A549 (cell line): Measurements from ENCODE around the gene FGF18. TPM values are rescaled to one million over a fixed set of nuclear protein-coding genes. Genes with fewer than 3 reads are reported as not detected.

Source experiments
- ATAC-seq, 2 experiments: fragments of 200-7000 bp in 1 of 2; fragments of >200 bp in 1 of 2; cut with Nextera tagmentation in 1 of 2; cut with Tn5 transposase in 1 of 2; 3 replicates each; pipeline versions ENCODE4 v1.8.0 to v1.9.1; 2018 to 2020; ENCODE audit warnings: mild to moderate bottlenecking in 1 of 2, moderate library complexity in 1 of 2
- CTCF ChIA-PET: fragments of 300-600 bp; sonication (Branson Sonifier 250); formaldehyde crosslinking; extraction: SDS; loops from one replicate; lab custom pipeline; 2021; ENCODE audit warnings: antibody characterized with exemption, inconsistent platforms; lab: Yijun Ruan, JAX
- POLR2A ChIA-PET: fragments of 350-600 bp; formaldehyde crosslinking; extraction: SDS; loops from one replicate; lab custom pipeline; 2021; ENCODE audit warnings: antibody characterized with exemption, inconsistent platforms; lab: Yijun Ruan, JAX
- DNase-seq, 2 experiments: peaks; one replicate each; pipeline versions ENCODE4 v3.0.0 to v3.0.0-alpha.2; 2011 to 2016; ENCODE audit warnings: low read depth in 1 of 2, low spot score in 1 of 2
- FAIRE-seq: peaks from 2 replicates; lab custom pipeline; 2011; peaks lifted over from hg19 to GRCh38; lab: Jason Lieb, UNC
- H3K27ac ChIP-seq, 2 experiments: fragments of >200 bp; sonication (Bioruptor Twin); formaldehyde crosslinking; 3 replicates each; pipeline ENCODE4 v1.5.1; 2016 to 2017
- H3K4me1 ChIP-seq: fragments of >200 bp; sonication (Bioruptor Twin); formaldehyde crosslinking; 3 replicates; pipeline ENCODE4 v1.6.1; 2016
- H3K4me2 ChIP-seq: fragments of >200 bp; sonication (Bioruptor Twin); formaldehyde crosslinking; 3 replicates; pipeline ENCODE4 v1.6.1; 2016
- H3K4me3 ChIP-seq: fragments of >200 bp; sonication (Bioruptor Twin); formaldehyde crosslinking; 3 replicates; pipeline ENCODE4 v1.5.1; 2016
- H3K9me3 ChIP-seq: fragments of >200 bp; sonication (Bioruptor Twin); formaldehyde crosslinking; 3 replicates; pipeline ENCODE4 v1.6.1; 2016
- CBX2 ChIP-seq: fragments of 200-600 bp; sonication (generic); IDR thresholded peaks from 2 replicates; pipeline ENCODE4 v1.6.1; 2016; ENCODE audit warnings: low read depth, mild to moderate bottlenecking, borderline replicate concordance
- CBX8 ChIP-seq: fragments of 200-600 bp; sonication (generic); IDR thresholded peaks from 2 replicates; pipeline ENCODE4 v1.6.1; 2016
- CEBPB ChIP-seq, 2 experiments: fragments of >200 bp in 1 of 2; sonication (Bioruptor Twin) in 1 of 2; formaldehyde crosslinking in 1 of 2; IDR thresholded peaks; 2 replicates each; pipeline ENCODE4 v1.6.1; 2012 to 2016
- ESRRA ChIP-seq: fragments of 150-350 bp; IDR thresholded peaks from 2 replicates; pipeline ENCODE4 v1.6.1; 2014; ENCODE audit warnings: mild to moderate bottlenecking, low read length, borderline replicate concordance
- GATA3 ChIP-seq: IDR thresholded peaks from 2 replicates; pipeline ENCODE4 v1.6.1; 2012; ENCODE audit warnings: borderline replicate concordance
- HDAC2 ChIP-seq: fragments of 200-600 bp; sonication (generic); IDR thresholded peaks from 2 replicates; pipeline ENCODE4 v1.6.1; 2016
- HOXB13 ChIP-seq: fragments of 250-450 bp; sonication (Bioruptor Pico); IDR thresholded peaks from 2 replicates; pipeline ENCODE4 v1.5.0; 2020; ENCODE audit warnings: low read depth, mild to moderate bottlenecking, moderate library complexity
- KDM1A ChIP-seq: fragments of 200-600 bp; sonication (generic); IDR thresholded peaks from 2 replicates; pipeline ENCODE4 v1.6.1; 2016; ENCODE audit warnings: low read depth, mild to moderate bottlenecking
- MAFK ChIP-seq: fragments of 450-650 bp; IDR thresholded peaks from 2 replicates; pipeline ENCODE4 v1.6.1; 2014; ENCODE audit not compliant: partially characterized antibody
- MYC ChIP-seq: IDR thresholded peaks from 2 replicates; pipeline ENCODE4 v1.6.1; 2012; ENCODE audit warnings: mild to moderate bottlenecking, inconsistent platforms, low read length, improper control_type of control experiment, borderline replicate concordance
- NPAS2 ChIP-seq: fragments of 250-450 bp; sonication (Bioruptor Pico); IDR thresholded peaks from 2 replicates; pipeline ENCODE4 v1.8.0; 2022; ENCODE audit warnings: mild to moderate bottlenecking, moderate library complexity, borderline replicate concordance
- NR3C1 ChIP-seq: fragments of >200 bp; sonication (Bioruptor Twin); formaldehyde crosslinking; IDR thresholded peaks from 3 replicates; pipeline ENCODE4 v1.6.1; 2017
- RFX5 ChIP-seq: fragments of 450-650 bp; IDR thresholded peaks from 2 replicates; pipeline ENCODE4 v1.7.1; 2014; ENCODE audit warnings: antibody characterized with exemption, mild to moderate bottlenecking, moderate library complexity
- SREBF2 ChIP-seq: fragments of 450-650 bp; IDR thresholded peaks from 2 replicates; pipeline ENCODE4 v1.6.1; 2014; ENCODE audit warnings: mild to moderate bottlenecking, moderate library complexity
- TFCP2L1 ChIP-seq: fragments of 250-450 bp; sonication (Bioruptor Pico); IDR thresholded peaks from 2 replicates; pipeline ENCODE4 v1.5.0; 2021; ENCODE audit warnings: mild to moderate bottlenecking
- ZC3H11A ChIP-seq: fragments of 450-650 bp; IDR thresholded peaks from 2 replicates; pipeline ENCODE4 v1.6.1; 2014; ENCODE audit warnings: antibody characterized with exemption, mild to moderate bottlenecking
- ZFP36 ChIP-seq: fragments of 450-650 bp; IDR thresholded peaks from 2 replicates; pipeline ENCODE4 v1.6.1; 2014; ENCODE audit warnings: borderline replicate concordance; ENCODE audit not compliant: partially characterized antibody
- WGBS: methylation state at CpG from one replicate; pipeline ENCODE4 v1.1.6; 2017; ENCODE audit errors: missing lambda C conversion rate; 5-methylcytosine and 5-hydroxymethylcytosine counted together
- polyA plus RNA-seq, 4 experiments: library from polyadenylated mRNA; depleted of rRNA in 3 of 4; stranded (reverse); fragments of >200 nt; fragmentation: RNase III in 1 of 4; extraction: RNeasy Plus Mini Kit Qiagen cat#74134 plus additional on column Dnase treatment in 1 of 4; gene quantifications; 2 replicates in 3 of 4; 3 replicates in 1 of 4; pipeline ENCODE4 v1.2.3, GENCODE V29; 2011 to 2017
- TF ChIP-seq, protein P1 (sequence below): IDR thresholded peaks from 2 replicates; pipeline ENCODE4 v1.6.1; 2012
- TF ChIP-seq, protein P2 (sequence below): fragments of >200 bp; sonication (Bioruptor Twin); formaldehyde crosslinking; IDR thresholded peaks from 3 replicates; pipeline ENCODE4 v1.6.1; 2016
- TF ChIP-seq, protein P3 (sequence below): fragments of 250-450 bp; sonication (Bioruptor Pico); IDR thresholded peaks from 2 replicates; pipeline ENCODE4 v1.5.0; 2021; ENCODE audit warnings: mild to moderate bottlenecking, moderate library complexity, borderline replicate concordance
- TF ChIP-seq, protein P4 (sequence below): fragments of 200-600 bp; sonication (generic); IDR thresholded peaks from 2 replicates; pipeline ENCODE4 v1.6.1; 2016; ENCODE audit warnings: antibody characterized with exemption, mild to moderate bottlenecking, moderate library complexity
- TF ChIP-seq, protein P5 (sequence below): IDR thresholded peaks from 2 replicates; pipeline ENCODE4 v1.6.1; 2012
- TF ChIP-seq, protein P6 (sequence below): fragments of 250-450 bp; sonication (Bioruptor Pico); IDR thresholded peaks from 2 replicates; pipeline ENCODE4 v1.5.0; 2020; ENCODE audit warnings: low read depth, mild to moderate bottlenecking, moderate library complexity

FGF18 gene
- polyA plus RNA-seq, 2 of the 4 experiments (the other 2 are of a cell fraction) = 0.09 to 0.16 TPM

DNA sequence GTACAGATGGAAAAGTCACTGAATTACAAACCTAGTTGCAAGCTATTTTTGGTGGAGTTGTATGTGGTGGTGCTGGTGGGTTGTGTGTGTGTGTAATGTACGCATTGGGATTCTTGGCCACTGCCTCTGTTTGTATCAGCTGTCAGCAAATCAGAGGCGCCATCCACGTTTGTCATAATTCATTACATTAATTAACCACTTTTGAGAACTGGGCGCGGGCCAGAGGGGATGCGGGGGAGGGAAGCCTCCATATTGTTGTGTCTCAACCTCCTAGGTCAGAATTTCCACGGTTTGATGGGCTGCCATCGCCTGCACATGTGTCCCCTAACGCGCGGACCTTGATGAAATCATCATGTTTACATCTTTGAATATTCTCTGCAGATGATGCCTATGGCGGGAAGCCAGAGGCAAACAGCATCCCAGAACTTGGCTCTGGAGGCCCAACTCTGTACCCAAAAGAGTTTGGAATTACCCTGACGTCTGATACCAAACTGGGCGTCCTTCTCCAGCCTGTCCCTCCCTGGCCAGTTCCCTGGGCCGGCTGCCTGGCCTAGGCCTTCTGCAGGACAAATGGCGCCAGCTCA, 54.9 kb downstream of the FGF18 start (continued):
- TF ChIP-seq, protein P1, sequence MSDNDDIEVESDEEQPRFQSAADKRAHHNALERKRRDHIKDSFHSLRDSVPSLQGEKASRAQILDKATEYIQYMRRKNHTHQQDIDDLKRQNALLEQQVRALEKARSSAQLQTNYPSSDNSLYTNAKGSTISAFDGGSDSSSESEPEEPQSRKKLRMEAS = no peak
- TF ChIP-seq RFX5 = no peak
- TF ChIP-seq NPAS2 = no peak

DNA sequence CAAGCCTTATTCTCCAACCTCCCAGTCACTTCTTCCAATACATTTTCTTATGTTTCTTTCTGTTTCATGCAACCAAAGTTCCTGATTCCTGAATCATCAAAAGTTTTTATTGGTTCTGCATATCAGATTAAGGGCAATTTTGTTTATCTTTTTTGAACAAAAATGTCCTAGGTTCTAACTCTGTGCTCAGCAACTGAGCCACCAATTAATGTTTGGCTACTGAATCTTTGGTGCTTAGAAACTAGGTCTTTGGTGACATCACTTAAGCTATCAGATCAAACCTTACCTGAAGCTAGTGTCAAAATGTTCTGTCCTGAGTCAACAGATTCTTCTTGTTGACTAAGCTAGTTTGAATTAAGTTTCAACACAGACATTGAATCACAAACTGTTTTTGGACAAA, 56.1 kb downstream of the FGF18 start:
- H3K9me3 ChIP-seq = no peaks in the 10 kb centered on the region
- ChIA-PET CTCF (interaction anchor here (1.6 kb wide), 1 partner anchor 9 kb away, joined by 3 read pairs; no protein-coding TSS in a partner anchor), POLR2A (no interaction called here)
- H3K27ac ChIP-seq = no peak overlapping the region
- ATAC-seq (no peak), DNase-seq (no peak), FAIRE-seq (no peak)
- TF ChIP-seq KDM1A = no peak
- TF ChIP-seq, protein P2, sequence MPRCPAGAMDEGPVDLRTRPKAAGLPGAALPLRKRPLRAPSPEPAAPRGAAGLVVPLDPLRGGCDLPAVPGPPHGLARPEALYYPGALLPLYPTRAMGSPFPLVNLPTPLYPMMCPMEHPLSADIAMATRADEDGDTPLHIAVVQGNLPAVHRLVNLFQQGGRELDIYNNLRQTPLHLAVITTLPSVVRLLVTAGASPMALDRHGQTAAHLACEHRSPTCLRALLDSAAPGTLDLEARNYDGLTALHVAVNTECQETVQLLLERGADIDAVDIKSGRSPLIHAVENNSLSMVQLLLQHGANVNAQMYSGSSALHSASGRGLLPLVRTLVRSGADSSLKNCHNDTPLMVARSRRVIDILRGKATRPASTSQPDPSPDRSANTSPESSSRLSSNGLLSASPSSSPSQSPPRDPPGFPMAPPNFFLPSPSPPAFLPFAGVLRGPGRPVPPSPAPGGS = no peak
- no peak for TF ChIP-seq ZC3H11A
- no peak for TF ChIP-seq HOXB13
- TF ChIP-seq CBX8 = no peak
- TF ChIP-seq MAFK = no peak
- TF ChIP-seq CEBPB (IDR thresholded peaks at IDR 0.05) = no peak
- no peak for TF ChIP-seq NR3C1
- TF ChIP-seq CBX2 = no peak
- TF ChIP-seq, protein P1 = no peak
- TF ChIP-seq NPAS2 = no peak
- TF ChIP-seq RFX5 = no peak
- TF ChIP-seq, protein P3, sequence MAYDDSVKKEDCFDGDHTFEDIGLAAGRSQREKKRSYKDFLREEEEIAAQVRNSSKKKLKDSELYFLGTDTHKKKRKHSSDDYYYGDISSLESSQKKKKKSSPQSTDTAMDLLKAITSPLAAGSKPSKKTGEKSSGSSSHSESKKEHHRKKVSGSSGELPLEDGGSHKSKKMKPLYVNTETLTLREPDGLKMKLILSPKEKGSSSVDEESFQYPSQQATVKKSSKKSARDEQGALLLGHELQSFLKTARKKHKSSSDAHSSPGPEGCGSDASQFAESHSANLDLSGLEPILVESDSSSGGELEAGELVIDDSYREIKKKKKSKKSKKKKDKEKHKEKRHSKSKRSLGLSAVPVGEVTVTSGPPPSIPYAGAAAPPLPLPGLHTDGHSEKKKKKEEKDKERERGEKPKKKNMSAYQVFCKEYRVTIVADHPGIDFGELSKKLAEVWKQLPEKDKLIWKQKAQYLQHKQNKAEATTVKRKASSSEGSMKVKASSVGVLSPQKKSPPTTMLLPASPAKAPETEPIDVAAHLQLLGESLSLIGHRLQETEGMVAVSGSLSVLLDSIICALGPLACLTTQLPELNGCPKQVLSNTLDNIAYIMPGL (CRISPR knock-in tag) = no peak
- TF ChIP-seq SREBF2 = no peak
- TF ChIP-seq MYC = no peak
- H3K4me1 ChIP-seq = no peaks in the 10 kb centered on the region
- H3K4me3 ChIP-seq = no peak overlapping the region
- H3K4me2 ChIP-seq = no peak overlapping the region

DNA sequence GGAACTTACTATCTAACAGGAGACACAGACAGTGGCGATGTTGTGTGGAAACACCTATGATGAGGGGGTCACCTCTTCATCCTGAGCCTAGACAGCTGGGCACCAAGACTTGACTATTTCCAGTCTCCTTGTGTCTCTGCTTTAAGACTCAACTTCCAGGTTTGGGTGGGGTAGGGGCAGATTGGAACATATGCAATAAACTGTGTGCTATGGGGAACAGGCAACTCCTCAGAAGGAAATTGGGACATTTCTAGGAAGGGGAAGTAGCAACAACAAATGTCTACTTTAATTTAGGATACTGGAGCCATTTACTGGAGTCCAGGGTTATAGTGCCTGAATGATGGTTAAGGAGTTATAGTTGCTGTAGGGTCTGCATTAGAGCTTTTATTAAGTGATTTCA, 57.3 kb downstream of the FGF18 start:
- ATAC-seq (no peak), FAIRE-seq (no peak), DNase-seq (no peak)
- H3K9me3 ChIP-seq = no peaks in the 10 kb centered on the region
- WGBS = 63% methylated on average over 1 of the region's 1 CpG
- CTCF ChIA-PET = interaction anchor here (1.0 to 1.7 kb wide), 3 partner anchors 8 to 58 kb away, joined by 3 to 5 read pairs (median 3); no protein-coding TSS in a partner anchor
- peaks cover 3% of the 10 kb centered on the region; the same call in 1 of the 3 replicates for H3K4me1 ChIP-seq
- H3K27ac ChIP-seq = no peak overlapping the region
- POLR2A ChIA-PET = no interaction called here
- no peak overlapping the region for H3K4me3 ChIP-seq
- H3K4me2 ChIP-seq = no peak overlapping the region
- TF ChIP-seq KDM1A (no peak), HDAC2 (no peak), ESRRA (no peak), ZFP36 (no peak), GATA3 (no peak), TFCP2L1 (no peak)
- TF ChIP-seq, protein P3 (CRISPR knock-in tag) = no peak
- TF ChIP-seq, protein P4, sequence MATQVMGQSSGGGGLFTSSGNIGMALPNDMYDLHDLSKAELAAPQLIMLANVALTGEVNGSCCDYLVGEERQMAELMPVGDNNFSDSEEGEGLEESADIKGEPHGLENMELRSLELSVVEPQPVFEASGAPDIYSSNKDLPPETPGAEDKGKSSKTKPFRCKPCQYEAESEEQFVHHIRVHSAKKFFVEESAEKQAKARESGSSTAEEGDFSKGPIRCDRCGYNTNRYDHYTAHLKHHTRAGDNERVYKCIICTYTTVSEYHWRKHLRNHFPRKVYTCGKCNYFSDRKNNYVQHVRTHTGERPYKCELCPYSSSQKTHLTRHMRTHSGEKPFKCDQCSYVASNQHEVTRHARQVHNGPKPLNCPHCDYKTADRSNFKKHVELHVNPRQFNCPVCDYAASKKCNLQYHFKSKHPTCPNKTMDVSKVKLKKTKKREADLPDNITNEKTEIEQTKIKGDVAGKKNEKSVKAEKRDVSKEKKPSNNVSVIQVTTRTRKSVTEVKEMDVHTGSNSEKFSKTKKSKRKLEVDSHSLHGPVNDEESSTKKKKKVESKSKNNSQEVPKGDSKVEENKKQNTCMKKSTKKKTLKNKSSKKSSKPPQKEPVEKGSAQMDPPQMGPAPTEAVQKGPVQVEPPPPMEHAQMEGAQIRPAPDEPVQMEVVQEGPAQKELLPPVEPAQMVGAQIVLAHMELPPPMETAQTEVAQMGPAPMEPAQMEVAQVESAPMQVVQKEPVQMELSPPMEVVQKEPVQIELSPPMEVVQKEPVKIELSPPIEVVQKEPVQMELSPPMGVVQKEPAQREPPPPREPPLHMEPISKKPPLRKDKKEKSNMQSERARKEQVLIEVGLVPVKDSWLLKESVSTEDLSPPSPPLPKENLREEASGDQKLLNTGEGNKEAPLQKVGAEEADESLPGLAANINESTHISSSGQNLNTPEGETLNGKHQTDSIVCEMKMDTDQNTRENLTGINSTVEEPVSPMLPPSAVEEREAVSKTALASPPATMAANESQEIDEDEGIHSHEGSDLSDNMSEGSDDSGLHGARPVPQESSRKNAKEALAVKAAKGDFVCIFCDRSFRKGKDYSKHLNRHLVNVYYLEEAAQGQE = no peak
- TF ChIP-seq, protein P5, sequence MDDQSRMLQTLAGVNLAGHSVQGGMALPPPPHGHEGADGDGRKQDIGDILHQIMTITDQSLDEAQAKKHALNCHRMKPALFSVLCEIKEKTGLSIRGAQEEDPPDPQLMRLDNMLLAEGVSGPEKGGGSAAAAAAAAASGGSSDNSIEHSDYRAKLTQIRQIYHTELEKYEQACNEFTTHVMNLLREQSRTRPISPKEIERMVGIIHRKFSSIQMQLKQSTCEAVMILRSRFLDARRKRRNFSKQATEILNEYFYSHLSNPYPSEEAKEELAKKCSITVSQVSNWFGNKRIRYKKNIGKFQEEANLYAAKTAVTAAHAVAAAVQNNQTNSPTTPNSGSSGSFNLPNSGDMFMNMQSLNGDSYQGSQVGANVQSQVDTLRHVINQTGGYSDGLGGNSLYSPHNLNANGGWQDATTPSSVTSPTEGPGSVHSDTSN = no peak
- TF ChIP-seq, protein P6, sequence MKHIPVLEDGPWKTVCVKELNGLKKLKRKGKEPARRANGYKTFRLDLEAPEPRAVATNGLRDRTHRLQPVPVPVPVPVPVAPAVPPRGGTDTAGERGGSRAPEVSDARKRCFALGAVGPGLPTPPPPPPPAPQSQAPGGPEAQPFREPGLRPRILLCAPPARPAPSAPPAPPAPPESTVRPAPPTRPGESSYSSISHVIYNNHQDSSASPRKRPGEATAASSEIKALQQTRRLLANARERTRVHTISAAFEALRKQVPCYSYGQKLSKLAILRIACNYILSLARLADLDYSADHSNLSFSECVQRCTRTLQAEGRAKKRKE (CRISPR knock-in tag) = no peak
- TF ChIP-seq, protein P1 = no peak
